ENCODE data around the gene TMCC3. TPM values are rescaled to one million over a fixed set of nuclear protein-coding genes. Genes with fewer than 3 reads are reported as not detected.

The TMCC3 gene
- total RNA-seq, 1 donor from 2014 or later: 11.5 TPM

- DNase-seq (ENCODE audit: low spot score in 2 of 2, unreplicated experiment in 2 of 2): no peak
- Mint-ChIP-seq H3K27ac (no peak overlapping the region), H3K27me3 (ENCODE audit: low read depth) (no peaks in the 10 kb centered on the region), H3K36me3 (peaks cover 13% of the 10 kb centered on the region), H3K4me1 (peaks cover 22% of the 10 kb centered on the region), H3K9me3 (no peaks in the 10 kb centered on the region), H3K4me3 (no peak overlapping the region)
- TF ChIP-seq CTCF (IDR thresholded peaks at IDR 0.05; ENCODE audit: unreplicated experiment): no peak
Observed at GRCh38 chr12:94570161-94570560, 80.2 kb downstream of the TMCC3 start.

DNA sequence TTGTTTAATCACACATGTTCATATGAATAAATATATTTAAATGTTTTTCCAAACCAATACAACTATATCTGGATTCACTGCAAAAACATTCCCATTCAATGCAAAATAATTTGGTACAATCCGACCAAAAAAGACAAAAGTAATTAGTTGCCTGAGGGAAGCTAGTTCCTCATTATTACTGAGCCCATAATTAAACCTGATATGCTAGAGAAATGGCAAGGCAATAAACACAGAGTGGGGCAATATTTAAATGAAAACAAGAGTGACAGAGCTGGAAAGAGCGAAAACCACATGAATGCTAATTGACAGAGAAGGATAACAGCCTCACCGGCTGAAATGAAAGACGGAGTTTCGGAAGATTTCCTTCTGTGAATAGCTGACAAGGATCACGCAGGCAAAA lies 82.6 kb downstream of the TMCC3 start:
- H3K4me1 Mint-ChIP-seq: peaks cover 15% of the 10 kb centered on the region
- no peaks in the 10 kb centered on the region for H3K9me3 Mint-ChIP-seq
- no peak overlapping the region for H3K27ac Mint-ChIP-seq
- DNase-seq (ENCODE audit: low spot score in 2 of 2, unreplicated experiment in 2 of 2): no peak
- H3K4me3 Mint-ChIP-seq: no peak overlapping the region
- H3K27me3 Mint-ChIP-seq (ENCODE audit: low read depth): no peaks in the 10 kb centered on the region
- no peak for TF ChIP-seq CTCF (IDR thresholded peaks at IDR 0.05; ENCODE audit: unreplicated experiment)
- H3K36me3 Mint-ChIP-seq: peaks cover 8% of the 10 kb centered on the region

GRCh38 chr12:94566345-94566744 lies 84.0 kb downstream of the TMCC3 start:
- peaks cover 4% of the 10 kb centered on the region for H3K27me3 Mint-ChIP-seq (ENCODE audit: low read depth)
- H3K4me3 Mint-ChIP-seq: no peak overlapping the region

DNA sequence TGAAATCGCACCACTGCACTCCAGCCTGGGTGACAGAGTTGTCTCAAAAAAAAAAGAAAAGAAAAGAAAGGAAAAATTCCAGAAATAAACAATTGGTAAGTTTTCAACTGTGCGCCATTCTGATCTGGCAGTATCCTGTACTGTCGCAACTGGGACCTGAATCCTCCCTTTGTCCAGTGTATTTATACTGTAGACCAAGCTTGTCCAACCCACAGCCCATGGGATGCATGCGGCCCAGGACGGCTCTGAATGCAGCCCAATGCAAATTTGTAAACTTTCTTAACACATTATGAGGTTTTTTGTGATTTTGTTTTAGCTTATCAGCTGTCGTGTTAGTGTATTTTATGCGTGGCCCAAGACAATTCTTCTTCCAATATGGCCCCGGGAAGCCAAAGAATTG lies 84.7 kb downstream of the TMCC3 start:
- H3K36me3 Mint-ChIP-seq: peaks cover 6% of the 10 kb centered on the region
- TF ChIP-seq CTCF (IDR thresholded peaks at IDR 0.05; ENCODE audit: unreplicated experiment): no peak
- no peak for DNase-seq (ENCODE audit: low spot score in 2 of 2, unreplicated experiment in 2 of 2)
- peaks cover 11% of the 10 kb centered on the region for H3K27me3 Mint-ChIP-seq (ENCODE audit: low read depth)
- no peaks in the 10 kb centered on the region for H3K9me3 Mint-ChIP-seq
- no peak overlapping the region for H3K4me3 Mint-ChIP-seq
- H3K27ac Mint-ChIP-seq: no peak overlapping the region
- peaks cover 8% of the 10 kb centered on the region for H3K4me1 Mint-ChIP-seq

More at GRCh38 chr12:94566345-94566744, 84.0 kb downstream of the TMCC3 start:
- peaks cover 6% of the 10 kb centered on the region for H3K36me3 Mint-ChIP-seq
- no peak for DNase-seq (ENCODE audit: low spot score in 2 of 2, unreplicated experiment in 2 of 2)
- no peaks in the 10 kb centered on the region for H3K9me3 Mint-ChIP-seq
- no peak for TF ChIP-seq CTCF (IDR thresholded peaks at IDR 0.05; ENCODE audit: unreplicated experiment)
- no peak overlapping the region for H3K27ac Mint-ChIP-seq
- peaks cover 10% of the 10 kb centered on the region for H3K4me1 Mint-ChIP-seq

- TF ChIP-seq CTCF (IDR thresholded peaks at IDR 0.05; ENCODE audit: unreplicated experiment): no peak
- H3K4me3 Mint-ChIP-seq: no peak overlapping the region
- H3K27ac Mint-ChIP-seq: no peak overlapping the region
- no peaks in the 10 kb centered on the region for H3K9me3 Mint-ChIP-seq
- peaks cover 11% of the 10 kb centered on the region for H3K4me1 Mint-ChIP-seq
- no peaks in the 10 kb centered on the region for H3K36me3 Mint-ChIP-seq
- DNase-seq (ENCODE audit: low spot score in 2 of 2, unreplicated experiment in 2 of 2): no peak
- peaks cover 28% of the 10 kb centered on the region for H3K27me3 Mint-ChIP-seq (ENCODE audit: low read depth)
Observed at GRCh38 chr12:94563286-94563685, 87.1 kb downstream of the TMCC3 start.

- no peaks in the 10 kb centered on the region for H3K36me3 Mint-ChIP-seq
- peaks cover 5% of the 10 kb centered on the region for H3K9me3 Mint-ChIP-seq
- peaks cover 28% of the 10 kb centered on the region for H3K27me3 Mint-ChIP-seq (ENCODE audit: low read depth)
- peaks cover 5% of the 10 kb centered on the region for H3K4me1 Mint-ChIP-seq
- DNase-seq (ENCODE audit: low spot score in 2 of 2, unreplicated experiment in 2 of 2): no peak
- no peak overlapping the region for H3K4me3 Mint-ChIP-seq
- no peak for TF ChIP-seq CTCF (IDR thresholded peaks at IDR 0.05; ENCODE audit: unreplicated experiment)
- H3K27ac Mint-ChIP-seq: no peak overlapping the region
Observed at GRCh38 chr12:94561943-94562411, 88.4 kb downstream of the TMCC3 start.

All from mesothelial cell of epicardium (in vitro differentiated cells).